Measurements from ENCODE around the gene ROR2. TPM values are rescaled to one million over a fixed set of nuclear protein-coding genes. Genes with fewer than 3 reads are reported as not detected.

ROR2 gene
- total and polyA plus RNA-seq, 8 donors, result 3.0 to 21.4 (median 9.8) TPM

GRCh38 chr9:91832322-91832721 lies 117.7 kb downstream of the ROR2 start:
- Histone ChIP-seq H3K9me3 (no peaks in the 10 kb centered on the region), H3K27me3 (no peaks in the 10 kb centered on the region), H3K4me3 (no peak overlapping the region), H3K27ac (no peak overlapping the region), H3K36me3 (no peaks in the 10 kb centered on the region), H3K4me1 (peaks cover 5 to 46% (median 26%) of the 10 kb centered on the region in 4 donors)
- TF ChIP-seq POLR2AphosphoS5 (IDR thresholded peaks at IDR 0.05), result no peak
- TF ChIP-seq POLR2A (IDR thresholded peaks at IDR 0.05), result no peak
- TF ChIP-seq EP300 (IDR thresholded peaks at IDR 0.05), result no peak
- TF ChIP-seq CTCF (IDR thresholded peaks at IDR 0.05), result no peak
- DNase-seq, result no peak
- 83 to 94% (median 93%) methylated on average over 7 of the region's 7 CpGs for WGBS, 5 donors
- intact Hi-C loops (cut with DNase I; ENCODE audit: low total_unique reads), result no loop called here

- 88 to 94% (median 90%) methylated on average over 8 of the region's 8 CpGs for WGBS, 5 donors
- peaks cover 0 to 35% (median 16%) of the 10 kb centered on the region in 4 donors for H3K4me1 ChIP-seq
- no peaks in the 10 kb centered on the region for H3K36me3 ChIP-seq
- no peaks in the 10 kb centered on the region for H3K27me3 ChIP-seq
- H3K9me3 ChIP-seq, result no peaks in the 10 kb centered on the region
- intact Hi-C loops (cut with DNase I; ENCODE audit: low total_unique reads), result no loop called here
- TF ChIP-seq POLR2A (IDR thresholded peaks at IDR 0.05), result no peak
- no peak for TF ChIP-seq CTCF (IDR thresholded peaks at IDR 0.05)
- TF ChIP-seq POLR2AphosphoS5 (IDR thresholded peaks at IDR 0.05), result no peak
- no peak for TF ChIP-seq EP300 (IDR thresholded peaks at IDR 0.05)
- H3K4me3 ChIP-seq, result no peak overlapping the region
- H3K27ac ChIP-seq, result peak overlapping the region in 3 of 5 donors; percentile 38 to 75 (median 39)
- DNase-seq, result no peak
Observed at GRCh38 chr9:91825866-91826265, 124.2 kb downstream of the ROR2 start.

- no peaks in the 10 kb centered on the region for H3K9me3 ChIP-seq
- TF ChIP-seq EP300 (IDR thresholded peaks at IDR 0.05) (no peak), POLR2AphosphoS5 (IDR thresholded peaks at IDR 0.05) (peak in 1 of 3 donors; percentile 10)
- peaks cover 0 to 37% (median 15%) of the 10 kb centered on the region in 4 donors for H3K4me1 ChIP-seq
- H3K27me3 ChIP-seq, result no peaks in the 10 kb centered on the region
- 63 to 82% (median 66%) methylated on average over 4 of the region's 4 CpGs for WGBS, 5 donors
- H3K27ac ChIP-seq, result peak overlapping the region in 4 of 5 donors; percentile 38 to 75 (median 42)
- H3K4me3 ChIP-seq, result no peak overlapping the region
- H3K36me3 ChIP-seq, result no peaks in the 10 kb centered on the region
- intact Hi-C loops (cut with DNase I; ENCODE audit: low total_unique reads), result no loop called here
- no peak for DNase-seq
Observed at GRCh38 chr9:91825422-91825821, 124.6 kb downstream of the ROR2 start.

GRCh38 chr9:91824601-91825305 lies 125.3 kb downstream of the ROR2 start:
- peak in 1 of 2 donors; percentile 60 for DNase-seq

More at GRCh38 chr9:91824601-91825305, 125.3 kb downstream of the ROR2 start:
- Histone ChIP-seq H3K4me1 (peaks cover 0 to 31% (median 12%) of the 10 kb centered on the region in 4 donors), H3K36me3 (no peaks in the 10 kb centered on the region), H3K27me3 (no peaks in the 10 kb centered on the region), H3K4me3 (no peak overlapping the region), H3K27ac (peak overlapping the region in 4 of 5 donors; percentile 38 to 75 (median 42)), H3K9me3 (no peaks in the 10 kb centered on the region)
- 65 to 82% (median 68%) methylated on average over 18 of the region's 18 CpGs for WGBS, 5 donors
- intact Hi-C loops (cut with DNase I; ENCODE audit: low total_unique reads), result no loop called here
- TF ChIP-seq CTCF (IDR thresholded peaks at IDR 0.05) (no peak), EP300 (IDR thresholded peaks at IDR 0.05) (no peak), POLR2AphosphoS5 (IDR thresholded peaks at IDR 0.05) (no peak), POLR2A (IDR thresholded peaks at IDR 0.05) (no peak)
